CD14-positive monocyte (primary cell): Measurements from ENCODE around the gene SLC7A4. TPM values are rescaled to one million over a fixed set of nuclear protein-coding genes. Genes with fewer than 3 reads are reported as not detected.
A peak's percentile ranks its signal among the peaks of the same experiment; 100 is the strongest.

Experiments
- DNase-seq, 3 donors: peaks; one replicate each; pipeline ENCODE4 v3.0.0-alpha.2; 2011 to 2022
- H2AFZ ChIP-seq: 2 replicates; pipeline ENCODE4 v1.6.0; 2012; ENCODE audit warnings: mild to moderate bottlenecking, low read depth, low read length, inconsistent platforms; ENCODE audit not compliant: insufficient read depth, poor library complexity, severe bottlenecking
- H3K27ac ChIP-seq, 2 donors: 1 replicate in 1 of 2; 2 replicates in 1 of 2; pipeline ENCODE4 v1.5.1; 2012 to 2013; ENCODE audit warnings: low read length in 2 of 2, control low read depth in 1 of 2, inconsistent platforms in 1 of 2, low read depth in 1 of 2, mild to moderate bottlenecking in 1 of 2
- H3K27me3 ChIP-seq, 2 donors: one replicate each; pipeline versions ENCODE4 v1.6.0 to v1.6.1; 2011 to 2013; ENCODE audit warnings: low read length in 2 of 2; ENCODE audit not compliant: control insufficient read depth in 2 of 2, insufficient read depth in 2 of 2
- H3K36me3 ChIP-seq, 2 donors: replicated peaks in 1 of 2; 1 replicate in 1 of 2; 2 replicates in 1 of 2; pipeline versions ENCODE4 v1.5.1 to v1.6.1; 2012 to 2013; ENCODE audit warnings: low read length in 2 of 2, control low read depth in 1 of 2, inconsistent platforms in 1 of 2, mild to moderate bottlenecking in 1 of 2; ENCODE audit not compliant: insufficient read depth in 2 of 2, control insufficient read depth in 1 of 2
- H3K4me1 ChIP-seq, 2 donors: 1 replicate in 1 of 2; 2 replicates in 1 of 2; pipeline versions ENCODE4 v1.5.1 to v1.6.1; 2012 to 2013; ENCODE audit warnings: low read length in 2 of 2, control low read depth in 1 of 2, inconsistent platforms in 1 of 2, mild to moderate bottlenecking in 1 of 2, moderate library complexity in 1 of 2; ENCODE audit not compliant: insufficient read depth in 2 of 2, control insufficient read depth in 1 of 2
- H3K4me2 ChIP-seq: replicated peaks from 2 replicates; pipeline ENCODE3; 2012; ENCODE audit warnings: low read length, moderate library complexity, mild to moderate bottlenecking; ENCODE audit not compliant: poor library complexity, severe bottlenecking; ENCODE audit errors: extremely low read depth
- H3K4me3 ChIP-seq, 3 experiments: fragments of 200-600 bp in 1 of 3; sonication (generic) in 1 of 3; replicated peaks in 1 of 3; 1 replicate in 2 of 3; 2 replicates in 1 of 3; pipeline ENCODE4 v1.5.1; 2011 to 2013; ENCODE audit warnings: low read length in 3 of 3, mild to moderate bottlenecking in 3 of 3, control low read depth in 2 of 3, low read depth in 2 of 3, inconsistent platforms in 1 of 3, moderate library complexity in 1 of 3
- H3K79me2 ChIP-seq: 2 replicates; pipeline ENCODE4 v1.6.0; 2012; ENCODE audit warnings: mild to moderate bottlenecking, control low read depth, inconsistent platforms, low read length, moderate library complexity; ENCODE audit not compliant: insufficient read depth
- H3K9ac ChIP-seq: 2 replicates; pipeline ENCODE4 v1.6.0; 2017; ENCODE audit warnings: low read length, mild to moderate bottlenecking; ENCODE audit not compliant: insufficient read depth, poor library complexity, severe bottlenecking
- H3K9me3 ChIP-seq, 2 donors: replicated peaks in 1 of 2; 1 replicate in 1 of 2; 2 replicates in 1 of 2; pipeline versions ENCODE4 v1.5.1 to v1.6.1; 2012 to 2013; ENCODE audit warnings: low read length in 2 of 2, control low read depth in 1 of 2; ENCODE audit not compliant: control insufficient read depth in 1 of 2, insufficient read depth in 1 of 2
- H4K20me1 ChIP-seq: 2 replicates; pipeline ENCODE4 v1.6.0; 2012; ENCODE audit warnings: mild to moderate bottlenecking, low read length, control low read depth, moderate library complexity; ENCODE audit not compliant: insufficient read depth
- H3K27ac Mint-ChIP-seq, 7 donors: one replicate each; pipeline ENCODE4 v1.8.0; 2020; ENCODE audit warnings: mild to moderate bottlenecking in 7 of 7, mixed read lengths in 7 of 7, moderate library complexity in 6 of 7, inconsistent platforms in 2 of 7
- H3K27me3 Mint-ChIP-seq, 3 donors: one replicate each; pipeline ENCODE4 v1.8.0; 2021 to 2022; ENCODE audit warnings: low read depth in 3 of 3, mild to moderate bottlenecking in 3 of 3, mixed read lengths in 3 of 3, moderate library complexity in 3 of 3, inconsistent platforms in 1 of 3
- H3K36me3 Mint-ChIP-seq, 2 donors: one replicate each; pipeline ENCODE4 v1.8.0; 2020; ENCODE audit warnings: mixed read lengths in 2 of 2, inconsistent platforms in 1 of 2, mild to moderate bottlenecking in 1 of 2
- H3K4me1 Mint-ChIP-seq: one replicate; pipeline ENCODE4 v1.8.0; 2020; ENCODE audit warnings: mild to moderate bottlenecking, mixed read lengths
- H3K4me3 Mint-ChIP-seq, 2 donors: one replicate each; pipeline ENCODE4 v1.8.0; 2020; ENCODE audit warnings: mild to moderate bottlenecking in 2 of 2, mixed read lengths in 2 of 2, moderate library complexity in 1 of 2
- H3K9me3 Mint-ChIP-seq, 7 donors: one replicate each; pipeline ENCODE4 v1.8.0; 2020 to 2022; ENCODE audit warnings: mixed read lengths in 7 of 7, mild to moderate bottlenecking in 6 of 7, moderate library complexity in 6 of 7, inconsistent platforms in 2 of 7
- CTCF ChIP-seq: fragments of 200-600 bp; IDR thresholded peaks from one replicate; pipeline ENCODE4 v1.8.0; 2022; ENCODE audit warnings: antibody characterized with exemption, mild to moderate bottlenecking
- WGBS: methylation state at CpG from one replicate; pipeline ENCODE4 v1.1.5; 2013; ENCODE audit warnings: missing lambda C conversion rate; ENCODE audit not compliant: insufficient coverage; 5-methylcytosine and 5-hydroxymethylcytosine counted together
- intact Hi-C, 2 donors: fragments of 100-400 bp; cut with micrococcal nuclease; formaldehyde crosslinking; loops; one replicate each; pipeline versions ENCODE4 v1.15.0 to v1.15.1; 2023
- polyA plus RNA-seq, 3 donors: library from polyadenylated mRNA; depleted of rRNA in 1 of 3; unstranded in 2 of 3; stranded (reverse) in 1 of 3; fragments of 300-500 nt in 2 of 3; fragments of >200 nt in 1 of 3; fragmentation: Illumina TruSeq in 2 of 3; gene quantifications; 1 replicate in 2 of 3; 2 replicates in 1 of 3; pipeline ENCODE4 v1.2.3, GENCODE V29; 2012 to 2021

Gene SLC7A4
- polyA plus RNA-seq, 3 donors, result not detected

- Histone ChIP-seq H3K27me3 (no peaks in the 10 kb centered on the region), H3K4me3 (no peak overlapping the region), H3K36me3 (no peaks in the 10 kb centered on the region), H3K9ac (no peak overlapping the region), H3K4me2 (no peak overlapping the region), H3K27ac (no peak overlapping the region), H3K79me2 (no peaks in the 10 kb centered on the region), H3K4me1 (peaks cover 4 to 8% of the 10 kb centered on the region in 2 donors), H3K9me3 (no peaks in the 10 kb centered on the region), H4K20me1 (no peaks in the 10 kb centered on the region), H2AFZ (no peak overlapping the region)
- no peak for TF ChIP-seq CTCF
- peaks cover 1 to 6% (median 2%) of the 10 kb centered on the region in 3 donors for H3K27me3 Mint-ChIP-seq
- 93% methylated on average over 15 of the region's 17 CpGs for WGBS
- H3K36me3 Mint-ChIP-seq, result no peaks in the 10 kb centered on the region
- intact Hi-C loops, result no loop called here
- H3K9me3 Mint-ChIP-seq, result peaks cover 0 to 5% (median 0%) of the 10 kb centered on the region in 7 donors
- no peak overlapping the region for H3K4me3 Mint-ChIP-seq
- H3K4me1 Mint-ChIP-seq, result peaks cover 6% of the 10 kb centered on the region
- H3K27ac Mint-ChIP-seq, result peak overlapping the region in 1 of 7 donors; percentile 15
- no peak for DNase-seq
Measured at GRCh38 chr22:21070690-21071615, 38.6 kb upstream of the SLC7A4 start.

- no peaks in the 10 kb centered on the region for H3K9me3 ChIP-seq
- no peak overlapping the region for H3K27ac Mint-ChIP-seq
- no peak overlapping the region for H3K4me2 ChIP-seq
- intact Hi-C loops, result no loop called here
- WGBS, result no CpG with 5 or more reads among the region's 5 CpGs
- no peaks in the 10 kb centered on the region for H3K27me3 ChIP-seq
- no peaks in the 10 kb centered on the region for H4K20me1 ChIP-seq
- DNase-seq, result no peak
- H3K36me3 ChIP-seq, result no peaks in the 10 kb centered on the region
- no peak overlapping the region for H2AFZ ChIP-seq
- no peaks in the 10 kb centered on the region for H3K36me3 Mint-ChIP-seq
- TF ChIP-seq CTCF, result no peak
- peaks cover 4 to 10% (median 4%) of the 10 kb centered on the region in 3 donors for H3K27me3 Mint-ChIP-seq
- peak overlapping the region in 1 of 2 donors; percentile 15 for H3K4me3 Mint-ChIP-seq
- no peak overlapping the region for H3K9ac ChIP-seq
- H3K4me3 ChIP-seq, result no peak overlapping the region
- peaks cover 6% of the 10 kb centered on the region for H3K4me1 Mint-ChIP-seq
- H3K4me1 ChIP-seq, result peaks cover 4 to 8% of the 10 kb centered on the region in 2 donors
- peaks cover 0 to 5% (median 0%) of the 10 kb centered on the region in 7 donors for H3K9me3 Mint-ChIP-seq
- no peaks in the 10 kb centered on the region for H3K79me2 ChIP-seq
- H3K27ac ChIP-seq, result no peak overlapping the region
Measured at GRCh38 chr22:21069375-21069774, 37.0 kb upstream of the SLC7A4 start.
